Tibial nerve (tissue), 4 donors: ENCODE results near the gene SRSF3.

ENCODE experiments used
- CTCF ChIP-seq, 5 experiments: fragments of 200-600 bp in 3 of 5; fragments of 450-650 bp in 2 of 5; sonication (generic) in 3 of 5; IDR thresholded peaks; one replicate each; pipeline ENCODE4 v1.5.1; 2016 to 2019; ENCODE audit warnings: antibody characterized with exemption in 5 of 5, mild to moderate bottlenecking in 3 of 5, moderate library complexity in 2 of 5
- EP300 ChIP-seq, 2 donors: sonication (generic); formaldehyde crosslinking; IDR thresholded peaks; one replicate each; pipeline ENCODE4 v1.6.1; 2017; ENCODE audit warnings: antibody characterized with exemption in 2 of 2, mild to moderate bottlenecking in 1 of 2
- POLR2A ChIP-seq, 2 donors: fragments of 450-650 bp; IDR thresholded peaks; one replicate each; pipeline ENCODE4 v1.6.1; 2017; ENCODE audit warnings: antibody characterized with exemption in 2 of 2, mild to moderate bottlenecking in 2 of 2, moderate library complexity in 2 of 2

GRCh38 chr6:36600564-36601146 lies 6.5 kb downstream of the SRSF3 start:
- no peak for TF ChIP-seq CTCF (IDR thresholded peaks at IDR 0.05)
- TF ChIP-seq POLR2A (IDR thresholded peaks at IDR 0.05): no peak
- TF ChIP-seq EP300 (IDR thresholded peaks at IDR 0.05): no peak
